HG02943 (cell line): ENCODE measurements around the gene POLR2L.

Experiments used
- ATAC-seq: cut with Tn5 transposase; IDR thresholded peaks from one replicate; pipeline ENCODE4 v1.9.1; 2021; ENCODE audit warnings: mild to moderate bottlenecking, low read depth, moderate library complexity; ENCODE audit not compliant: unreplicated experiment

The POLR2L gene

DNA sequence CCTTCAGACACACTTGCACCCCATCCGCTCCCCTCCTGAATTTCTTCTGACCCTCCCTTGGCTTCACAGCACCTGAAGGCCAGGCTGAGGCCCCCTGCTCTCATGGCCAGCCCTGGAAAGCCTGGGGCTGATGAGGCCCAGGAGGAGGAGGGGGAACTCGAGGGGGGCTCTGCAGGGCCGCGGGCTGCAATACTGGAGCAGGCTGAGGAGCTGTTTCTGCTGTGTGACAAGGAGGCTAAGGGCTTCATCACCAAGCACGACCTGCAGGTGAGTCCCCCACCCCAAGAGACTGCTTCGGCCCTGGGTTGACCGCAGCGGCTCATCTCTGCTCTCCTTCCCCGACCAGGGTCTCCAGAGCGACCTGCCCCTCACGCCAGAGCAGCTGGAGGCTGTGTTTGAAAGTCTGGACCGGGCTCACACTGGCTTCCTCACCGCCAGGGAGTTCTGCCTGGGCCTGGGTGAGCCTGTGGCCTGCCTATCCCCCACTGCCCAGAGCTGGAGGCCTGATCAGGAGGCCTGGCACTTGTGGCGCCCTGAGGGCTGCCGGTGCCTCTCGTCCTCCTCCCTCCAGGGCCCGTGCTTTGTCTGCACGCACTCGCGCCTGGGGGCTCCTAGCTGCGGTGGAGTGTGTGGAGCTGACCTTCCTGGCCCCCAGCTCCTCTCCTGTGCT lies 13.7 kb downstream of the POLR2L start:
- no peak for ATAC-seq

- no peak for ATAC-seq
Measured at GRCh38 chr11:827897-828192, 14.5 kb downstream of the POLR2L start, which contains the start of gene CRACR2B. TSS of gene CRACR2B (plus strand) at chr11:827919. CDS start at chr11:828608, 689 bp downstream.

DNA sequence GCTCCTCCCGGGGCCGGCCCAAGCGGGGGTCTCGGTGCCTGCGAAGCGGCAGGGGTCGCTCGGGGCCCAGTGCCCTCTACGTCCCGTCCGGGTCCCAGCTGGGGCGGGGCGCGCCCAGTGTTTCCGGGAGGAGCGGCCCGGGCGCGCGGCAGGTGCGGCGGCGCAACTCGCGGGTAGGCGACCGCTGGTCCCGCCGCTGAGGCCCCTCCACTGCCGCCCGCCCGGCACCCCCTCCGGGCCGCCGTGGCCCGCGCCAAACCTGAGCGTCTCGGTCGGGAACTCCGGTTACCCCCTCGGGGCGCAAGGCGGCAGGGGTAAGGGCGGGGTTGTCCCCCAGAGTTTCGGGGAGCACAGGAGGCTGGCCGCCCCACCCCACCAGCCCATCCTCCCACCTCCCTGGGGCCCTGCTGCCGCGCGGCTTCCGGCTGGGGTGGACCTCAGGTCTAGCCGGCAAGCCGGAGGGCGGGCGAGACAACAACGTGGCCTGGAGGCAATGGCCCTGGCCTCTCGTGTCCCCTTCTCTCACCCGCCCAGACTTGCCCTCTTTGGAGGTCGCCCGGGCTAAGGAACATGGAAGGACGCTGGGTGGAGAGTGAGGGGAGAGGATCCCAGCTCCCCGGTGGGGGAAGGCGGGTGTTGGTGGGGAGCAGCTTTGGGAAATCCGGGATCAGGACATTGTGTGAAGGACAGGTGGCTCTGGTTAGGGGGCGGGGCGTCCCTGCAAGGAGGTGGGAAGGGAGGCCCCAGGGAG lies 15.0 kb downstream of the POLR2L start:
- no peak for ATAC-seq

GRCh38 chr11:826836-827145 lies 15.5 kb downstream of the POLR2L start:
- no peak for ATAC-seq

DNA sequence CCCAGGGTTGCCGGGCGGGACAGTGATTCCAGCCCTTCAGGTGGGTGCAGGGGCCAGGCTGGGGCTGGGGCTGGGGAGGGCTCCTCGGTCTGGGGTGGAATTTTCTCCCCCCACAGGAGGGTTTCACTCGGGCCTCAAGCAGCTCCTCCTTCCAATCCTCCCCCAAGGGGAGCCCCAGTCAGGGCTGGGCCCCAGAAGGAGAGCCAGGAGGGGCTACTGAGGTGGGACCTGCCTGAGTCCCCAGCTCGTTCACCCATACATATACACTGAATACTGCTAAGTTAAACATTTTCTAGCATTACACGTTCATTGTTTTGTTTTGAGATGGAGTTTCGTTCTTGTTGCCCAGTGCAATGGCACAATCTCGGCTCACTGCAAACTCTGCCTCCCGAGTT lies 16.1 kb downstream of the POLR2L start:
- ATAC-seq, result no peak

DNA sequence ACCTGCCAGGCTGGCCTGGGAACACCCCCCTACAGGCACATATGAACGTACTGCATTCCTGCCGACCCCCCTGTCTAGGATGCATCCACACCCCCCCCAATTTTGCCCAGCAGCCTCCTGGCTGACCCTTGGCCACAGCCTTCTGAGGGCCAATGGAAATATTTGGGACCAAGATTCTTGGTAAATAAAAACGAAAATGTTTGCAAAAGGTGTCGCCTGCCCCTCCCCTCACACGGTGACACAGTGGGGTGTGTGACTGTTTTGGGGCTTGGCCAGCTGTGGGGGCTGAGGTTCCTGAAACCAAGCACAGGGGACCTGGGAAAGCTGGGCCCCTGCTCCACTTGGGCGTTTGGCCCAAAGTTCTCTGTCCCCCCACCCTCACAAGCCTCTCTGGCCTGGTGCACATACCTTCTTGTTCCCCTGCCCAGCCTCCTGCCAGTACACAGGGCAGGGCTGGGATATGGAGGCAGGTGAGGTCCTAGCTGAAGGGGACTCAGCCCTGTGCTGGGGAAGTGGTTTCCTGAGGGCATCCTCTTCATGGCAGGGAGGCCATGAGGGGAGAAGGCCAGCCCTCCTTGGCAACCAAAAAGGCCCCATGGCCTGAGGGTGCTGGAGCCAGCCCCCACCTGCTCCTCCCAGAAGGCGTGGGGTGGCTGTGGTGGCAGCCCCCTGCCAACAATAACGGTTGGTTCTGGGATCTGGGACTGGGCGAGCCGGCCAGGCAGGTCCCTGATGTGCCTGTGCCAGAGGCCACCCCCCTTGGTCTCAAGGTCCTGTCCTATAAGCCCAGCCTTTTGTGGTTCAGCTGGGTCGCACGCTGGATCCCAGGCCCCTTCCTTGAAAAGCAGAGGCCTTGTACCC lies 16.7 kb downstream of the POLR2L start:
- ATAC-seq, result no peak

DNA sequence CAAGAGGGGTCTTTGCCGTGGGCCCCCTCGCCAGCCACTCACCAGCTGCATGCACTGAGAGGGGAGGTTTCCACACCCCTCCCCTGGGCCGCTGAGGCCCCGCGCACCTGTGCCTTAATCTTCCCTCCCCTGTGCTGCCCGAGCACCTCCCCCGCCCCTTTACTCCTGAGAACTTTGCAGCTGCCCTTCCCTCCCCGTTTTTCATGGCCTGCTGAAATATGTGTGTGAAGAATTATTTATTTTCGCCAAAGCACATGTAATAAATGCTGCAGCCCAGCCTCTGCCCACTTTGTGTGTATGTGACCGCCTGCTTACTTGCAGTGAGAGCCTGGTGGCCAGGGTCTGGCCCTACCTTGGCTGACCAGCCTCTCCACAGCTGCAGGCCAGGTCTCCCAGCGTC lies 17.4 kb downstream of the POLR2L start:
- no peak for ATAC-seq

DNA sequence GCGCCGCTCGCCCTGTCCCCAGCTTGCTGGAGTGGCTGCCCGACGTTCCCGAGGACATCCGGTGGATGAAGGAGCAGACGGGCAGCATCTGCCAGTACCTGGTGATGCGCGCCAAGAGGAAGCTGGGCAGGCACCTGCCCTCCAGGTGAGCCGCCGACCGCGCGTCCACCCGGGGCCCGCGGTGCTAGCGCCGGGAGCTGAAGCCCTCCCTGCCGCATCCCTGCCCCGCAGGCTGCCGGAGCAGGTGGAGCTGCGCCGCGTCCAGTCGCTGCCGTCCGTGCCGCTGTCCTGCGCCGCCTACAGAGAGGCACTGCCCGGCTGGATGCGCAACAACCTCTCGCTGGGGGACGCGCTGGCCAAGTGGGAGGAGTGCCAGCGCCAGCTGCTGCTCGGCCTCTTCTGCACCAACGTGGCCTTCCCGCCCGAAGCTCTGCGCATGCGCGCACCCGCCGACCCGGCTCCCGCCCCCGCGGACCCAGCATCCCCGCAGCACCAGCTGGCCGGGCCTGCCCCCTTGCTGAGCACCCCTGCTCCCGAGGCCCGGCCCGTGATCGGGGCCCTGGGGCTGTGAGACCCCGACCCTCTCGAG lies 17.9 kb downstream of the POLR2L start:
- ATAC-seq, result no peak

- no peak for ATAC-seq
Measured at GRCh38 chr11:823441-824291, 18.7 kb downstream of the POLR2L start.

GRCh38 chr11:821512-822371 lies 20.6 kb downstream of the POLR2L start:
- no peak for ATAC-seq

DNA sequence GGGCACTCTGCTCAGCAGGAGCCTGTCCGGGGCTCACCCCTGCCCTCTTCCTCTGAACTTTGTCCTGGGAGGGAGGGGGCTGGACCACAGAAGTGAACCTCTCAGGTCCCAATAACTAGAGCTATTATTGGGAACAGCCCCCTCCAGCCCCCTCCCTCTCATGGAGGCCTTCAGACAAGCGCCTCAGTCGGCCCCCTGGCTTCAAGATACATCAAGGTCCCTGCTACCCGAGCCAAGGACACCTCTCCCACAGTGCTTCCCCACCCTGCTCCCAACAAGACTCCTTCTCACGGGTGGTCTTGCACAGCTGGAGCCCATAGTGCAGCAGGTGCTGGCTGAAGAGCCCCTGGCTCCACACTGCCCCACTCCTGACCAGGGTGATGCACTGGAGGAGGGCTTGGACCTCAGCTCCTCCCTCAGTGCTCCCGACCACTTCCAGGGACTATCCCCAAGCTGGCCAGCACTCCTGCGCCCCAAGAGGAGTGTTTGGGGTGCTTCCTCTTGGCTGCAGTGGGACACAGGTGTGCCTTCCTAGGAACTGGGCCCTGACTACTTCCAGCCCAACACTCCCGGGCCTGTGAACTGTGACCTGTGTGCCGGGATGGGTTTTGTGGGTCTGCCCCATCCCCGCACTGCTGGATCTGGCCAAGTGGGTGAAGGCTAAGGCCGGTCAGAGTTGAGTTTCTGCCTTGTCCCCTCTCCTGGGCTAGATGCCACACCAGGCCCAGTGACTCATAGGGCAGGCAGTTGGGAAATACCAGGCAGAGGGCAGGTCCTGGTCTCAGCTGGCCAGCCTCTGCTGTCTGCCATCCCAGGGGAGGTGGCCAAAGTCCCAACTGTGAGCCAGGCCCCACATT lies 21.4 kb downstream of the POLR2L start:
- ATAC-seq, result no peak

- peak; percentile 53 for ATAC-seq
Measured at GRCh38 chr11:819943-820649, 22.2 kb downstream of the POLR2L start.

- peak; percentile 56 for ATAC-seq
Measured at GRCh38 chr11:819129-819931, 23.0 kb downstream of the POLR2L start.

DNA sequence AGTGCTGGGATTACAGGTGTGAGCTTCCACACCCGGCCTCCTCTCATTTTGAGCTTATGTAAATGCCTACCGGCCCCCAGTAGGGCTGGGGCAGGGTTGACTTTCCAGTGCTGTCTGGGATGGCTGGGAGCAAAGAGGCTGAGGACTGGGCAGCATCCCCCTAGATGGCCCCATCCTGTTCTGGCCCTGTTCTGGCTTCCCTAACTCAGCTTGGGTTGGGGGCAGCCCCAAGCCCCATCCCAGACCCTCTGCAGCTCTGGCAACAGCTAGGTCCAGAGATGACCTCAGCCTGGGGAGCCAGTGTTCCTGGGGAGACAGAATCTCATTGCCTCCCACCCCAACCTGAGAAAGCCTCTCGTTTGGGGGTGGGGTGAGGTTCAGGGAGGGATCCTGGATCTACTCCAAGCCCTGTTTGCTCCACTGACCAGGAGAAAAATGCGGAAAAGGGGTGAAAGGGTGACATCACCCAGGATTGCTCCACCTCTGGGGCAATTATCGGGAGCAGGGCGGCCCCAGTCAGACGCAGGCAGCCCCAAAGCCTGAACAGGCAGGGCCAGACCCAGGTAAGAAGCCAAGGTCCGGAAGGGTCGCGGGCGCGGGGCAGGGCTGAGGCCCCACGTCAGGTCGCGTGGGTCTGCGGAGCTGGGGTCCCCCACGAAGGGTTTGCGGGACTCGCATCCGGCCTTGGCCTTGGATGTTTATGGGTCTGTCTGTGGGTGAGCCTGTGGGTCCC lies 23.8 kb downstream of the POLR2L start, which contains the start of gene PNPLA2:
TSS of gene PNPLA2 (plus strand) at position 519 of the 733 bp plus-strand sequence. CDS start 805 bp downstream, outside the sequence.
- ATAC-seq, result no peak

- ATAC-seq, result no peak
Measured at GRCh38 chr11:816433-816779, 25.9 kb downstream of the POLR2L start.

- no peak for ATAC-seq
Measured at GRCh38 chr11:815675-816432, 26.5 kb downstream of the POLR2L start.
